ENCODE data around the gene RXRA. TPM values are rescaled to one million over a fixed set of nuclear protein-coding genes. Genes with fewer than 3 reads are reported as not detected.

The RXRA gene
- total and polyA plus RNA-seq, 4 donors, result 41.5 to 116 (median 74.1) TPM

- H3K4me3 ChIP-seq (ENCODE audit: low read depth in 1 of 3, low read length in 3 of 3), result peak overlapping the region in 1 of 3 donors; percentile 93
- H3K9ac ChIP-seq (ENCODE audit: low read depth in 1 of 2, low read length in 2 of 2), result peak overlapping the region; percentile 14 to 100
- peak overlapping the region; percentile 72 to 99 for H3K27ac ChIP-seq (ENCODE audit: low read depth in 1 of 2, low read length in 2 of 2)
- TF ChIP-seq HNF4A (conservative IDR thresholded peaks at IDR 0.05) (peak; percentile 53 to 76), RAD21 (IDR thresholded peaks at IDR 0.05) (peak; percentile 25 to 47), TAF1 (conservative IDR thresholded peaks at IDR 0.05) (no peak), FOXA2 (IDR thresholded peaks at IDR 0.05) (no peak), FOXA1 (IDR thresholded peaks at IDR 0.05) (no peak), MAX (IDR thresholded peaks at IDR 0.05) (peak; percentile 48), YY1 (IDR thresholded peaks at IDR 0.05) (peak; percentile 78), JUND (IDR thresholded peaks at IDR 0.05) (peak in 1 of 2 donors; percentile 13), SP1 (IDR thresholded peaks at IDR 0.05) (peak; percentile 69), REST (IDR thresholded peaks at IDR 0.05) (peak; percentile 37), ATF3 (IDR thresholded peaks at IDR 0.05) (peak; percentile 21), RXRA (IDR thresholded peaks at IDR 0.05) (peak; percentile 91 to 92), NR2F2 (IDR thresholded peaks at IDR 0.05) (no peak)
- DNase-seq (ENCODE audit: low spot score), result no peak
- no peaks in the 10 kb centered on the region for H3K9me3 ChIP-seq (ENCODE audit: control insufficient read depth in 4 of 4, low read length in 3 of 4)
- H3K4me1 ChIP-seq (ENCODE audit: control insufficient read depth in 4 of 4, insufficient read depth in 4 of 4, low read length in 3 of 4), result peaks cover 46 to 67% (median 58%) of the 10 kb centered on the region in 4 donors
- H3K27me3 ChIP-seq (ENCODE audit: control insufficient read depth in 4 of 4, insufficient read depth in 4 of 4, low read length in 3 of 4), result no peaks in the 10 kb centered on the region
- no peaks in the 10 kb centered on the region for H3K36me3 ChIP-seq (ENCODE audit: control insufficient read depth in 4 of 4, insufficient read depth in 3 of 4, low read depth in 1 of 4, low read length in 3 of 4)
- 15% methylated on average over 5 of the region's 5 CpGs for WGBS
These were observed 3.6 kb downstream of the RXRA start for GRCh38 chr9:134329886-134330285.

GRCh38 chr9:134330590-134330989, 4.3 kb downstream of the RXRA start:
- H3K4me1 ChIP-seq (ENCODE audit: control insufficient read depth in 4 of 4, insufficient read depth in 4 of 4, low read length in 3 of 4), result peaks cover 52 to 71% (median 64%) of the 10 kb centered on the region in 4 donors
- peak overlapping the region; percentile 72 to 99 for H3K27ac ChIP-seq (ENCODE audit: low read depth in 1 of 2, low read length in 2 of 2)
- peak overlapping the region; percentile 14 to 82 for H3K9ac ChIP-seq (ENCODE audit: low read depth in 1 of 2, low read length in 2 of 2)
- H3K27me3 ChIP-seq (ENCODE audit: control insufficient read depth in 4 of 4, insufficient read depth in 4 of 4, low read length in 3 of 4), result no peaks in the 10 kb centered on the region
- DNase-seq (ENCODE audit: low spot score), result no peak
- H3K36me3 ChIP-seq (ENCODE audit: control insufficient read depth in 4 of 4, insufficient read depth in 3 of 4, low read depth in 1 of 4, low read length in 3 of 4), result no peaks in the 10 kb centered on the region
- no peaks in the 10 kb centered on the region for H3K9me3 ChIP-seq (ENCODE audit: control insufficient read depth in 4 of 4, low read length in 3 of 4)
- WGBS, result 37% methylated on average over 3 of the region's 3 CpGs
- TF ChIP-seq ATF3 (IDR thresholded peaks at IDR 0.05), result no peak
- H3K4me3 ChIP-seq (ENCODE audit: low read depth in 1 of 3, low read length in 3 of 3), result peak overlapping the region in 2 of 3 donors; percentile 3 to 93

- H3K27me3 ChIP-seq (ENCODE audit: control insufficient read depth in 4 of 4, insufficient read depth in 4 of 4, low read length in 3 of 4), result no peaks in the 10 kb centered on the region
- peaks cover 57 to 79% (median 69%) of the 10 kb centered on the region in 4 donors for H3K4me1 ChIP-seq (ENCODE audit: control insufficient read depth in 4 of 4, insufficient read depth in 4 of 4, low read length in 3 of 4)
- peak overlapping the region; percentile 72 to 99 for H3K27ac ChIP-seq (ENCODE audit: low read depth in 1 of 2, low read length in 2 of 2)
- no peaks in the 10 kb centered on the region for H3K36me3 ChIP-seq (ENCODE audit: control insufficient read depth in 4 of 4, insufficient read depth in 3 of 4, low read depth in 1 of 4, low read length in 3 of 4)
- WGBS, result 51% methylated on average over 30 of the region's 30 CpGs
- H3K9me3 ChIP-seq (ENCODE audit: control insufficient read depth in 4 of 4, low read length in 3 of 4), result no peaks in the 10 kb centered on the region
- H3K9ac ChIP-seq (ENCODE audit: low read depth in 1 of 2, low read length in 2 of 2), result peak overlapping the region; percentile 35 to 82
- no peak for TF ChIP-seq EGR1 (IDR thresholded peaks at IDR 0.05; ENCODE audit: low read depth in 2 of 2)
- no peak for TF ChIP-seq NR2F2 (IDR thresholded peaks at IDR 0.05)
- TF ChIP-seq FOXA2 (IDR thresholded peaks at IDR 0.05), result no peak
- peak in 1 of 2 donors; percentile 6 for TF ChIP-seq RXRA (IDR thresholded peaks at IDR 0.05)
- TF ChIP-seq RAD21 (IDR thresholded peaks at IDR 0.05), result peak in 1 of 2 donors; percentile 13
- H3K4me3 ChIP-seq (ENCODE audit: low read depth in 1 of 3, low read length in 3 of 3), result peak overlapping the region in 2 of 3 donors; percentile 3 to 23
- no peak for DNase-seq (ENCODE audit: low spot score)
These were observed 5.2 kb downstream of the RXRA start for GRCh38 chr9:134331186-134332025.
